Measurements from ENCODE around the gene ADAMTS8.

ADAMTS8 gene

GRCh38 chr11:130428316-130429119, at the start of gene ADAMTS8:
TSS of gene ADAMTS8 (minus strand) at chr11:130428609. CDS start at chr11:130428286, 323 bp downstream.
- DNase-seq = no peak

GRCh38 chr11:130477586-130478203, 49.3 kb upstream of the ADAMTS8 start:
- no peak for DNase-seq

- DNase-seq = no peak
Measured at GRCh38 chr11:130476922-130477491, 48.6 kb upstream of the ADAMTS8 start.

GRCh38 chr11:130476200-130476921, 48.0 kb upstream of the ADAMTS8 start:
- DNase-seq = no peak

- no peak for DNase-seq
Measured at GRCh38 chr11:130475426-130476053, 47.1 kb upstream of the ADAMTS8 start.

- DNase-seq = no peak
Measured at GRCh38 chr11:130474637-130475400, 46.4 kb upstream of the ADAMTS8 start.

GRCh38 chr11:130473795-130474377, 45.5 kb upstream of the ADAMTS8 start:
- DNase-seq = no peak

- DNase-seq = no peak
Measured at GRCh38 chr11:130473056-130473794, 44.8 kb upstream of the ADAMTS8 start.

- no peak for DNase-seq
Measured at GRCh38 chr11:130472434-130472961, 44.1 kb upstream of the ADAMTS8 start.

- DNase-seq = no peak
Measured at GRCh38 chr11:130471731-130472433, 43.5 kb upstream of the ADAMTS8 start.

- no peak for DNase-seq
Measured at GRCh38 chr11:130470832-130471706, 42.7 kb upstream of the ADAMTS8 start.

- no peak for DNase-seq
Measured at GRCh38 chr11:130469181-130469580, 40.8 kb upstream of the ADAMTS8 start.

- no peak for DNase-seq
Measured at GRCh38 chr11:130467116-130467900, 38.9 kb upstream of the ADAMTS8 start.

GRCh38 chr11:130465263-130465662, 36.9 kb upstream of the ADAMTS8 start:
- DNase-seq = no peak

- DNase-seq = no peak
Measured at GRCh38 chr11:130464291-130464812, 35.9 kb upstream of the ADAMTS8 start.

GRCh38 chr11:130462931-130463330, 34.5 kb upstream of the ADAMTS8 start:
- no peak for DNase-seq

GRCh38 chr11:130462101-130462885, 33.9 kb upstream of the ADAMTS8 start:
- DNase-seq = no peak
